Stimulated activated CD8-positive, alpha-beta memory T cell treated with anti-CD3 and anti-CD28 coated beads, Interleukin-2, amount 100 ng/mL, for 1 hour (primary cell): ENCODE results near the gene PLPPR4.
"Not testable (repeated sequence)": the region's sequence is repeated elsewhere in the genome, so short reads cannot be mapped to it uniquely, and the experiment has no call there.

Experiments
- DNase-seq, 2 donors: peaks; one replicate each; pipeline ENCODE4 v3.0.0-alpha.2; 2020; ENCODE audit warnings: low read depth in 2 of 2

Gene PLPPR4

DNA sequence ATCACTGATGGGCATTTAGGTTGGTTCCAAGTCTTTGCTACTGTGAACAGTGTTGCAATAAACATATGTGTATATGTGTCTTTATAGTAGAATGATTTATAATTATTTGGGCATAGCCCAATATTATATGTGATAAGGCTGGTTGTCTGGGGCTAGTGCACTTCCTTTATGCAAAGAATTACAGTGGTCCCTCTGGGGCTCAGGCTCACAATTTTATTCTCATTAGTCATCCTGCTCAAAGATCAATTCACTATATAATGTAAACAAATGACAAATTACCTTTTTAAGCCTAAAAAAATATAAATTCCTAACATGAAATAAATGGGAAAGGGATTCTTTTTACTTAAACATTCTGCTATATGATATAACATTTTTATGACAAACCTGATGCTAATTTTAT lies 5.0 kb downstream of the PLPPR4 start:
- no peak for DNase-seq

GRCh38 chr1:99270646-99271045 lies 6.4 kb downstream of the PLPPR4 start:
- DNase-seq, result no peak

DNA sequence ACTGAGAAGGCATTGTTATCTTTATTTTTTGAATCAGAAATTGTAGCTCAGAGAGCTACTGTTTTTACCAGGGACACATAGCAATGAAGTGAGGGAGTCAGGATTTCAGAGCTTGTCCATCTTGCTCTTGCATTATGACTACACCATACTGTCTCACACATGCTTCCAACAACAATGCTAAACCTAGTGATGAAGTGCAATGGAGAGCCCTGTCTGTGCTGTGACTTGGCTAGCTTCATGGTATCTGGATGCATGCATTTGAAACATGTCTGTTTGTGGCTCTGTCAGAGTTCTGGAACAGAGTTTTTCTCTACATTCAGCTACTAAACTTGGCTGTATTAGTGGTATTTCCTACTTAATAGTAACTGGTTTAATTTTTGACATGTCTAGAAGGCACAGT lies 7.0 kb downstream of the PLPPR4 start:
- no peak for DNase-seq

DNA sequence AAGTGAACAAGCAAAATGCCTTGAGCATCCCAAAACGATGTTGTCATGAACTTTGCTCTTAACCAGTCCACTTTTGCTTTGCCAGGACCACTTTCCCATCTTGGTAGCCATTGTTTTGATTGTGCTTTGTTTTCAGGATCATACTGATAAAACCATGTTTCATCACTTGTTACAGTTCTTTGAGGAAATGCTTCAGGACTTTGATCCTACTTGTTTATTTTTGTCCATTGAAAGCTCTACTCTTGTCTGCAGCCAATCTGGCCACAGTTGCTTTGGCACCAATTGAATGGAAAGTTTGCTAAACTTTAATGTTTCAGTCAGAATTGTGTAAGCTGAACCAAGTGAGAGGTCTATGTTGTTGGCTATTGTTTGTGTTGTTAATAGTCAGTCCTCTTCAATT lies 12.8 kb downstream of the PLPPR4 start:
- no peak for DNase-seq

DNA sequence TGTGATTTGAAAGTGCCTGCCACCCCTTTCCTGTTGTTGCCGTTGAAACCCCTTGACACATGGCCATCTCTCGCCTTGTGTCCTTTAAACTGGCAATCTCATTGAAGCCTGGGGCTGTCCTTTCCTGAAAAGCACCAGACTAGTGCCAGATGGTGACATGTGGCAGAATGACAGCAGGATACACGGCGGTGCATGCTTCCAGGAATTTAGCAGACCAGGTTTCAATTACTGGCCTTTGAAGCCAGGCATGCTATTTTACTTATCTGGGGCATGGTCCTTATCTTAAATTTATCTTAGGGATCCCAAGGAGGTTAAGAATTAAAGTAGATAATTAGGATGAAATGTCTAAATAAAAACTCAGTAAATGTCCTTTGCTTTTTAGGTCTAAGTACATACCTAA lies 15.2 kb downstream of the PLPPR4 start:
- no peak for DNase-seq

DNA sequence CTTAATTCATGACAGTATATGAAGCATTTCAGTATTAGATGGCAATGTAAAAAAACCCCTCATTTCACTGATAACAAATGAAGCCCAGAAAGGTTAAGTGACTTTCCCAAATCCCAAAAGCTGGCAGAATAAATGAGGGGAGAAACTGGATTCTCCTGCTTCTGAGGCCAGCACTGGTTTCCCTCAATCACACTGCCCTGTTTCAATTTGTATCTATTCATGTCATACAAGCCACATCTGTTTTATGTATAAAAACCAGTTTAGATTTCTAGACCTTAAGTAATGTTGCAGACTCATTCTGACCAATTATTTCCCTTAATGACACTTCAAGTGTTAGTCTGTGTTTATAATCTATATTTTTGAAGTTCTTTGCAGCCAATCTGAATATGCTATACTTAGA lies 16.8 kb downstream of the PLPPR4 start:
- no peak for DNase-seq

DNA sequence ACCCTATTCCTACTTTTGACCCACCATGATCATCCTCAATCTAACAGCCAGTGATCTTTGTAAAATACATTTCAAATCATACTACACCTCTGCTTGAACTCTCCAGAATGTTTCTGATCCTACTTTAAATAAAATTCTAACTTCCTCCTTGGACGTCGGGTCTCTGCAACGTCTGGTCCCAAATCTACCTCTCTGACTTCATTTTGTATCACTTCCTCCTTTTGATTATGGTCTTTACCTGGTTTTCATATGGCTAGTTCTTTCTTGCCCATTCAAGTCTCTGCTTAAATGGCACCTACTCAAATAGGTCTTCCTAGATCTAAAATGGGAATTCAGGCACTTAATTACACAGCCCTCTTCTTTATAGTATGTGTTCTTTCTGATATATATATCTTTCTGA lies 18.2 kb downstream of the PLPPR4 start:
- no peak for DNase-seq

DNA sequence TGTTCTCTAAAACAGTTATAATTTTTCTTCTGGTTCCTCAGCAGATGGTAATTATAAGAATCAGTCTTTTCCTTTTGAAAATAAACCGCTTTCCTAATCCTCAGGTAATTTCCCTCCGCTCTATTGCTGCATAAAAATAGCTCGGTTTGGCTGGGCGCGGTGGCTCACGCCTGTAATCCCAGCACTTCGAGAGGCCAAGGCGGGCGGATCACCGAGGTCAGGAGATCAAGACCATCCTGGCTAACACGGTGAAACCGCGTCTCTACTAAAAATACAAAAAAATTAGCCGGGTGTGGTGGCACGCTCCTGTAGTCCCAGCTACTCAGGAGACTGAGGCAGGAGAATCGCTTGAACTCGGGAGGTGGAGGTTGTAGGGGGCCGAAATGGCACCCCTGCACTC lies 19.2 kb downstream of the PLPPR4 start:
- not testable (repeated sequence) for DNase-seq

DNA sequence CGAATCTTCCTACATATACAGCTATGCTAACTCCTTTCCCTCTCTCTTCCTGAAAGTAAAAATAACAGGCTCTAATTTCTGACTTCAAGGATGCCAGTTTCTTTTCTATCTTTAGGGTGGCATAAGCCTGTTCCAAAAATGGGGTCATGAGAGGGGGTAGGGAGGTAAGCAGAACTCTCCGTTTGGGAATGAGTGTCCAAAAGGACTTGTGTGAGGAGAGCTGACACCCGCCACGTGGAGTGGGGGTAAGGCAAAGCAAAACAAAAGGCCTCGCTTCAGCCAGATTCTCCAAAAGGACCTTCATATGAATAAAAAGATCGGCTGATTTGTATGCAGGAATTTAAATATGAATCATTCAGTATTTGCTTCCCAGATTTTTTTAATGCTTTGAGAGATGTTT lies 28.6 kb downstream of the PLPPR4 start:
- DNase-seq, result no peak

- no peak for DNase-seq
These were observed 33.6 kb downstream of the PLPPR4 start for GRCh38 chr1:99297923-99298322.

GRCh38 chr1:99304725-99305282 lies 40.5 kb downstream of the PLPPR4 start:
- no peak for DNase-seq

- DNase-seq, result no peak
These were observed 41.3 kb downstream of the PLPPR4 start for GRCh38 chr1:99305626-99306025.

DNA sequence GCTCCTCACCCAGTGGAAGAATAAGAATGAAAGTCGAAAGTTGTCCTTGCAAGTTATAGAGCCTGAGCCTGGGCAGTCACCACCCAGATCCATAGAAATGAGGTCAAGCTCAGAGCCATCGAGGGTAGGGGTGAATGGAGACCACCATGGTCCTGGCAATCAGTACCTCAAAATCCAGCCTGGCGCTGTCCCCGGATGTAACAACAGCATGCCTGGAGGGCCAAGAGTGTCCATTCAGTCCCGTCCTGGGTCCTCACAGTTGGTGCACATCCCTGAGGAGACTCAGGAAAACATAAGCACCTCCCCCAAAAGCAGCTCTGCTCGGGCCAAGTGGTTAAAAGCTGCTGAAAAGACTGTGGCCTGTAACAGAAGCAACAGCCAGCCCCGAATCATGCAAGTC lies 41.8 kb downstream of the PLPPR4 start:
- no peak for DNase-seq

- DNase-seq, result no peak
These were observed 42.4 kb downstream of the PLPPR4 start for GRCh38 chr1:99306644-99307043.

DNA sequence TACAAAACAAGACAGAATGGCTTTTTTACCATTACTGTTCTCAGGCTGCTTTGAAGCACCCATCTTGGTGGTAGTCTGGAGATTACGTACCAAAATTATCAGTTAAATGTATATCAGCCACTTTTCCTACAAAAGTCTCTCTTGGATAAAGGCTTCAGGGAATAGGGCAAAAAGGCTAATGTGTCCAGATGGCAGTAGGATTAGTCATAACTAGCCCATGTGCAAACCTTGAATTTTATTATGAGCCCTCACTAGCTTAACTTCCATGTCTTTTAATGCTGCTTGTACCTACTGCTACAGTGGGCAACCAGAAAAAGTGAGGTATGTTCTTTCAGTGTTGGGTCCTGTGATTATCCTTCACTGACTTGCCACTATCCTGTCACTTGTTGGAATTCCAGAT lies 51.0 kb downstream of the PLPPR4 start:
- DNase-seq, result no peak

GRCh38 chr1:99326215-99326949 lies 62.1 kb downstream of the PLPPR4 start:
- no peak for DNase-seq

DNA sequence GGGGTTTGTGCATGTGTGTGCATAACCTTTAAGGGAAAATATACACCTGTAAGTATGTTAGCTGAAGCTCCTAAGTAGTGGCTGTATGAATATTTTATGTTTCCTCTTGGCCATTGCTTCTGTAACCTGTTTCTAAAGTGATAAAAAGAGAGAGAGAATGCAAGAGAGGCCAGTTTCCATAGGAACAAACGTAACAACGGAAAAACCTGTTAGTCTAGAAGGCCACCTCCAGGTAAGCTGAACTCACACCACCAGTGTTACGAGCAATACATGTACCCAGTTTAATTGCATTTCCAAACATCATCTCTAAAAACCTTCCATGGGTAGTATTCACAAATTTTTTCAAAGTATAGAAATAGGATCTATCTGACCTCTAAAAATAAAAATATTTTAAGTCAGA lies 63.1 kb downstream of the PLPPR4 start:
- DNase-seq, result no peak

DNA sequence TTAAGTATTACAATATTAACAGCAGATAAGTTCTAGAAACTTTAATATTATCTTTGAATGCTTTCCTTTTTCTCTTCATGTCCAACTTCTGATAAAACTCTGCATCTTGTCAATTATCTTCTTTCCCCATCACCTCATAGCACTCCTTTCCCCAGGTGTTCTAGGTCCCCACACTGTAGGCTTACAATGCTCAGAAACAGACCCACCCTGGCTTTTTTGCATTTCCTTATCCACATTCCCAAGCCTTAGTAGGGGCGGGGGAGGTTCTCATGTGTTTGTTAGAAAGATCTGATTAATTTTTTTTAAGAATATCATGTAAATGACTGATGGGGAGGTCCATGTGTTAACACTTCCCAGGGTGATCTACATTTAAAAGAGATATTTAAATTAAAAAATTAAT lies 63.9 kb downstream of the PLPPR4 start:
- DNase-seq, result no peak

DNA sequence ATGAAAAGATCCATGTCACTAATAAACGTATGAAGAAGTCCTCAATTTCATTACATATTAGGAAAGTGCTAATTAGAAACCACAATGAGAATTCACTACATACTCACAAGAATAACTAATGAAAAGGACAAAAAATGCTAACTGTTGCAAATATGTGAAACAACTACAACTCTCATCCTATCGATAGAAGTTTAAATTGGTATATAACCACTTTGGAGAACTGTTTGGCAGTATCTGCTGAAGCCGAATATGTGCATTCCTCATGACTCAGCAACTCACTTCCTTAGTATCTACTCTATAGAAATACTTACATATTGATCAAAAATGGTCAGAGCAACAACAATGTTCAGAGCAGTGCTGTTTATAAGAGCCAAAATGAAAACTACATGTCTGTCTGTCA lies 66.8 kb downstream of the PLPPR4 start:
- no peak for DNase-seq

DNA sequence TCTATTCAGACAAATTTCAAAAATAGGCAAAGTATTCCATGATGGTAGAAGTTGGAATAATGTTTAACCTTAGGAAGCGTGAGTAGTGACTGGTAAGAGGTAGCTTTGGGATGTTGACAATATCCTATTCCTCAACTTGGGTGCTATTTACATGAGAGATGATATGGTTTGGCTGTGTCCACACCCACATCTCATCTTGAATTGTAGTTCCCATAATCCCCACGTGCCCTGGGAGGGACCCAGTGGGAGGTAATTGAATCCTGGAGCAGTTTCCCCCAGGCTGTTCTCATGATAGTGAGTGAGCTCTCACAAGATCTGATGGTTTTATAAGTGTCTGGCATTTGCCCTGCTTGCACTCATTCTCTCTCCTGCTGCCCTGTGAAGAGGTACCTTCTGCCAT lies 67.3 kb downstream of the PLPPR4 start:
- no peak for DNase-seq

GRCh38 chr1:99332561-99332960 lies 68.3 kb downstream of the PLPPR4 start:
- no peak for DNase-seq

DNA sequence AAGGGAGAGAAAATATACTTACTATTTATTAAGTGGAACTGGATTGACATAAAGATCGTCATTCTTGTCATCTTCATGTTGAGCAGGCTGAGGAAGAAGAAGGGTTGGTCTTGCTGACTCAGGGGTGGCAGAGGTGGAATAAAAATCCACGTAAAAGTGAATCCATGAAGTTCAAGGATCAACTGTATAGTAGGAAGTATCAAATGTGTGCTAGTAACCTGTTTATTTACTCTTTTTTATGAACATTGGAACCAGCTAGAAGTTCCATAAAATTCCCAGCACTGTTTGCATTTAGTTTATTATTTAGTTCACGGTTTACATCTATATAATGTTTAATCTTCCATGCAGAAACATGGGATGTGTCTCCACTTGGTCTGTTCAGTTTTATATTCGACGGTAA lies 70.7 kb downstream of the PLPPR4 start:
- no peak for DNase-seq

- no peak for DNase-seq
These were observed 82.9 kb downstream of the PLPPR4 start for GRCh38 chr1:99347041-99347684.
